Tibial nerve (tissue), 4 donors: ENCODE measurements around the gene GPRC6A.

ENCODE experiments used
- EP300 ChIP-seq, 2 donors: sonication (generic); formaldehyde crosslinking; IDR thresholded peaks; one replicate each; pipeline ENCODE4 v1.6.1; 2017; ENCODE audit warnings: antibody characterized with exemption in 2 of 2, mild to moderate bottlenecking in 1 of 2
- TF ChIP-seq, protein P1 (sequence below), 5 experiments: fragments of 200-600 bp in 3 of 5; fragments of 450-650 bp in 2 of 5; sonication (generic) in 3 of 5; IDR thresholded peaks; one replicate each; pipeline ENCODE4 v1.5.1; 2016 to 2019; ENCODE audit warnings: antibody characterized with exemption in 5 of 5, mild to moderate bottlenecking in 3 of 5, moderate library complexity in 2 of 5

DNA sequence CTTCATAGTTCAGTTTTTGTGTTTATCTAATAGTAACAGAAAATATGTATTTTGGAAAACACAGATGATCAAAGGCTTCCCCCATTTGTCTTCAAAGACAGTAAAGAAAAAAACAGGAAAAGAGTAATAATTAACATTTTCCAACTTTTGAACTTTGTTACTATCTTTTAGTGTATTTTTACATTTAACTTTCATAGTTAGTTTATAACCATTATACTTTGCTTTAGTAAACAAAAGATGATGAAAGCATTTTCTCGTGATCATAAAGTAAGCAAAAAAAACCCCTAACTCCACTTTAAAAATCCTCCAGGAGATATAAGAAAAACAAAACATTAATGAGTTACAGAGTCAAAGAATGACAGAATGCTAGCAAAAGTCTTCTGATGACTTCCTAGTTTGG, 13.6 kb upstream of the GPRC6A start:
- no peak for TF ChIP-seq EP300 (IDR thresholded peaks at IDR 0.05)
- TF ChIP-seq, protein P1, sequence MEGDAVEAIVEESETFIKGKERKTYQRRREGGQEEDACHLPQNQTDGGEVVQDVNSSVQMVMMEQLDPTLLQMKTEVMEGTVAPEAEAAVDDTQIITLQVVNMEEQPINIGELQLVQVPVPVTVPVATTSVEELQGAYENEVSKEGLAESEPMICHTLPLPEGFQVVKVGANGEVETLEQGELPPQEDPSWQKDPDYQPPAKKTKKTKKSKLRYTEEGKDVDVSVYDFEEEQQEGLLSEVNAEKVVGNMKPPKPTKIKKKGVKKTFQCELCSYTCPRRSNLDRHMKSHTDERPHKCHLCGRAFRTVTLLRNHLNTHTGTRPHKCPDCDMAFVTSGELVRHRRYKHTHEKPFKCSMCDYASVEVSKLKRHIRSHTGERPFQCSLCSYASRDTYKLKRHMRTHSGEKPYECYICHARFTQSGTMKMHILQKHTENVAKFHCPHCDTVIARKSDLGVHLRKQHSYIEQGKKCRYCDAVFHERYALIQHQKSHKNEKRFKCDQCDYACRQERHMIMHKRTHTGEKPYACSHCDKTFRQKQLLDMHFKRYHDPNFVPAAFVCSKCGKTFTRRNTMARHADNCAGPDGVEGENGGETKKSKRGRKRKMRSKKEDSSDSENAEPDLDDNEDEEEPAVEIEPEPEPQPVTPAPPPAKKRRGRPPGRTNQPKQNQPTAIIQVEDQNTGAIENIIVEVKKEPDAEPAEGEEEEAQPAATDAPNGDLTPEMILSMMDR (IDR thresholded peaks at IDR 0.05), result no peak
